ENCODE data around the gene TMEM207. TPM values are rescaled to one million over a fixed set of nuclear protein-coding genes. Genes with fewer than 3 reads are reported as not detected.

Gene TMEM207
- total and polyA plus RNA-seq, 2 of the 8 experiments (the other 6 are each of a cell fraction or from before 2014, with no cell fraction given), result not detected

GRCh38 chr3:190458040-190458439, 8.3 kb upstream of the TMEM207 start:
- Histone ChIP-seq H3K79me2 (ENCODE audit: control insufficient read depth in 1 of 2, insufficient read depth in 2 of 2, low read length in 2 of 2) (no peaks in the 10 kb centered on the region), H2BK15ac (ENCODE audit: low read length) (no peak overlapping the region), H3K4me1 (replicated peaks in 1 of 4; ENCODE audit: control insufficient read depth in 3 of 4, insufficient read depth in 4 of 4, low read length in 3 of 4) (no peaks in the 10 kb centered on the region), H3K4ac (replicated peaks; ENCODE audit: insufficient read length, low read depth, low read length) (no peak overlapping the region), H3K9me3 (ENCODE audit: insufficient read depth in 2 of 2, low read depth in 1 of 2, low read length in 1 of 2) (no peaks in the 10 kb centered on the region), H2AK5ac (ENCODE audit: low read depth, low read length) (no peak overlapping the region), H2AFZ (ENCODE audit: low read length) (no peak overlapping the region), H2BK12ac (ENCODE audit: low read depth, low read length) (no peak overlapping the region), H3K23me2 (ENCODE audit: low read depth, low read length) (no peaks in the 10 kb centered on the region), H3K18ac (ENCODE audit: extremely low read depth, low read length) (no peak overlapping the region), H3K56ac (replicated peaks; ENCODE audit: insufficient read length, low read depth, low read length) (no peak overlapping the region), H3K27me3 (replicated peaks in 1 of 4; ENCODE audit: control insufficient read depth in 3 of 4, extremely low read depth in 1 of 4, insufficient read depth in 3 of 4, low read length in 3 of 4) (no peaks in the 10 kb centered on the region), H4K8ac (ENCODE audit: extremely low read depth, insufficient read depth, low read length) (no peak overlapping the region), H2BK20ac (ENCODE audit: low read length) (no peak overlapping the region), H4K91ac (replicated peaks; ENCODE audit: insufficient read length, low read length) (no peak overlapping the region), H3K79me1 (ENCODE audit: low read depth, low read length) (no peaks in the 10 kb centered on the region), H2BK120ac (replicated peaks; ENCODE audit: low read depth, low read length) (no peak overlapping the region), H3K23ac (ENCODE audit: insufficient read length) (no peak overlapping the region), H3K9ac (replicated peaks in 1 of 4; ENCODE audit: extremely low read depth in 1 of 4, low read depth in 3 of 4, low read length in 3 of 4) (no peak overlapping the region), H3K36me3 (ENCODE audit: control insufficient read depth in 2 of 4, insufficient read depth in 4 of 4, low read length in 3 of 4) (no peaks in the 10 kb centered on the region), H4K20me1 (replicated peaks in 1 of 2; ENCODE audit: control insufficient read depth in 1 of 2, insufficient read depth in 2 of 2, low read length in 2 of 2) (no peaks in the 10 kb centered on the region), H2BK5ac (ENCODE audit: low read depth, low read length) (no peak overlapping the region), H3K14ac (ENCODE audit: insufficient read length) (no peak overlapping the region), H4K5ac (ENCODE audit: insufficient read length, low read depth, low read length) (no peak overlapping the region), H3K4me2 (ENCODE audit: insufficient read depth in 1 of 2, low read depth in 2 of 2, low read length in 2 of 2) (no peak overlapping the region), H3K4me3 (ENCODE audit: extremely low read depth in 1 of 4, insufficient read depth in 2 of 4, low read depth in 3 of 4, low read length in 4 of 4) (no peak overlapping the region), H3K27ac (ENCODE audit: low read depth, low read length) (no peak overlapping the region)
- FAIRE-seq (no peak), DNase-seq (ENCODE audit: low read depth in 1 of 2, low spot score in 2 of 2) (no peak)
- CTCF ChIA-PET (ENCODE audit: partially characterized antibody), result interaction anchor here (0.6 to 2.1 kb wide), 4 partner anchors 17 to 233 kb away, joined by 3 to 6 read pairs (median 4); no protein-coding TSS in a partner anchor
- WGBS, 2 experiments (ENCODE audit: extremely low coverage in 1 of 2, insufficient coverage in 1 of 2, insufficient read length in 1 of 2, insufficient replicate concordance in 2 of 2, low coverage in 1 of 2, low lambda C conversion rate in 2 of 2, missing lambda C conversion rate in 1 of 2), result 40% methylated on average over 2 of the region's 2 CpGs; no CpG with 5 or more reads in 1 of the 2 experiments
- POLR2A ChIA-PET (ENCODE audit: partially characterized antibody), result no interaction called here
- TF ChIP-seq RAD21 (IDR thresholded peaks at IDR 0.05 in 1 of 2, conservative IDR thresholded peaks at IDR 0.05 in 1 of 2; ENCODE audit: low read depth in 2 of 2, low read length in 2 of 2), result peak; percentile 50 to 56
- TF ChIP-seq CTBP2 (IDR thresholded peaks at IDR 0.05; ENCODE audit: borderline replicate concordance, insufficient read depth, insufficient read length, low read length), result no peak
- TF ChIP-seq TEAD4 (IDR thresholded peaks at IDR 0.05; ENCODE audit: low read depth, low read length), result no peak
- TF ChIP-seq, protein P1, sequence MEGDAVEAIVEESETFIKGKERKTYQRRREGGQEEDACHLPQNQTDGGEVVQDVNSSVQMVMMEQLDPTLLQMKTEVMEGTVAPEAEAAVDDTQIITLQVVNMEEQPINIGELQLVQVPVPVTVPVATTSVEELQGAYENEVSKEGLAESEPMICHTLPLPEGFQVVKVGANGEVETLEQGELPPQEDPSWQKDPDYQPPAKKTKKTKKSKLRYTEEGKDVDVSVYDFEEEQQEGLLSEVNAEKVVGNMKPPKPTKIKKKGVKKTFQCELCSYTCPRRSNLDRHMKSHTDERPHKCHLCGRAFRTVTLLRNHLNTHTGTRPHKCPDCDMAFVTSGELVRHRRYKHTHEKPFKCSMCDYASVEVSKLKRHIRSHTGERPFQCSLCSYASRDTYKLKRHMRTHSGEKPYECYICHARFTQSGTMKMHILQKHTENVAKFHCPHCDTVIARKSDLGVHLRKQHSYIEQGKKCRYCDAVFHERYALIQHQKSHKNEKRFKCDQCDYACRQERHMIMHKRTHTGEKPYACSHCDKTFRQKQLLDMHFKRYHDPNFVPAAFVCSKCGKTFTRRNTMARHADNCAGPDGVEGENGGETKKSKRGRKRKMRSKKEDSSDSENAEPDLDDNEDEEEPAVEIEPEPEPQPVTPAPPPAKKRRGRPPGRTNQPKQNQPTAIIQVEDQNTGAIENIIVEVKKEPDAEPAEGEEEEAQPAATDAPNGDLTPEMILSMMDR (IDR thresholded peaks at IDR 0.05; ENCODE audit: control extremely low read depth in 1 of 3, insufficient read depth in 1 of 3, low read depth in 1 of 3, low read length in 3 of 3), result peak in 1 of 3 experiments; percentile 19; a peak in 1 of 4 replicates
- no peak for TF ChIP-seq POLR2A (IDR thresholded peaks at IDR 0.05; ENCODE audit: control extremely low read depth in 1 of 2, low read depth in 2 of 2, low read length in 2 of 2)
- TF ChIP-seq ATF2 (IDR thresholded peaks at IDR 0.05; ENCODE audit: low read length), result no peak

Measured in H1 (cell line).